Activated gamma-delta T cell treated with anti-CD3 and anti-CD28 coated beads, Interleukin-2, amount 50 U/mL, for 16 hours (primary cell): ENCODE data around the gene CBX5.
A peak's percentile ranks its signal among the peaks of the same experiment; 100 is the strongest.
"Not testable (repeated sequence)": the region's sequence is repeated elsewhere in the genome, so short reads cannot be mapped to it uniquely, and the experiment has no call there.

Source experiments
- DNase-seq: peaks from one replicate; pipeline ENCODE4 v3.0.0-alpha.2; 2020; ENCODE audit warnings: low read depth

Gene CBX5

DNA sequence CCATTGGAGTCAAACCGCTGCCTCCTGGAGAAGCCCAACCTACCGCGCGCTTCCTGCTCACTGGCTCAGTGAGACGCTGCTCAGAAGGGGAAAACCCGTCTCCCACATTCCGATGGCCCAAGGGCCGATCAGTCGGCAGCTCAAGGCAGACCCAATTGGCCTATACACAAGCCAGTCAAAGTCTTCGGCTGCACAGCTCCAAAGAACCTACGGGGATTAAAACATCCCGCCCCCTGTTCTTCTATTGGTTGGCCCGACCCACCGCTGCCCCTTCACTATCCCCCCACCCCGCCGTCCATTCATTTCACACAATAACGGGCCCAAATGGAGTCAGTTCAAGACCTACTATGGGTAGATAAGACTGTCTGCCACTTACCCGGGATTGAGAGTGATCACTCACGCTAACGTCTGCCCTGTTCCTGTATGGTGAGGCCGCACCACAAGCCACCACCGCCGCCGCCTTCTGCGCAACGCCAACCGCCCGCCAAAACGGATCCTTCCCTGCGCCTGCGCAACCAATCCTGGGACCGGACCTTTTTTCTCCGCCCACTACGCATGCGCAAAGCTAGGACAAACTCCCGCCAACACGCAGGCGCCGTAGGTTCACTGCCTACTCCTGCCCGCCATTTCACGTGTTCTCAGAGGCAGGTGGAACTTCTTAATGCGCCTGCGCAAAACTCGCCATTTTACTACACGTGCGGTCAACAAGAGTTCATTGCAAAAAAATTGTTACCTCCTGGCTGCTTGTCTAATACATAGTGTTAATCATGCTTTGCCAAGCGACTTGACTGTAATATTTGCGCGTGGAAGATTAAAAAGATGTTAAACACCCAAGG is at the start of gene CBX5:
TSS of gene CBX5 (minus strand) at position 491 of the 836 bp plus-strand sequence. CDS start 22,472 bp downstream, outside the sequence.
- DNase-seq, result peak; percentile 99

DNA sequence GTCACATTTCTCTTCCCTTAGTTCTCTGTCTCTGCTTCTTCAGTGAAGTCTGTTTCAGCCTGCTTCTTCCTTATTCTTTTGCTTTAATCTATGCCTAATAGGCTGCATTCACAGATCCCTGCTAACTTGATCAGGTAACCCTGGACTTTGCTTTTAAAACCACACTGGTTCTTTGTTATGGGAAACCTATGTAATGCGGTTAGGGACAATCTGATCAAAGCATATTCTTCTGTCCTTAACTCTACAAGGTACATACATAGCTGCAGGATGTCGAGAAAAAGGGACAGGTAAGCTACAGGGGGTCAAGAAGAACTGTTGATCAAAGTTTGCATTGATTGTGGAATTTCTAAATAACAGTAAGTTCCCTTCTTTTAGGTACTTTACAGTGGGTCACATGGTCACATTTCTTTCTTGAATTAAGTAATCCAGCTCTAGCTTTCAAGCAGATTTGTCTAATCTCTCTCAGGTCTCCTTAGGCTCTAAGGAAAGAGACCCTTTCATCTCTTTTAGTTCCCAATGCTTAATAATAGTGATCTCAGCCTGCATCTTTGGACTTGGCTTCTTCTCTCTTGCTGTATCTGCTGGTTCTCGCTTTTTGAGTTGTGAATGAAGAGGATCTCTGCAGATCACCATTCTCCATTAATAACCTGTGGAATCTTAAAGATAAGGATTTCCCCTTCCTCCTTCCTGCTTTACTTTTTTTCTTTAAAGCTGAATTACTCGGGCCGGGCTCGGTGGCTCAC is 48.8 kb upstream of the CBX5 start:
- no peak for DNase-seq

- not testable (repeated sequence) for DNase-seq
These were observed 45.7 kb upstream of the CBX5 start for GRCh38 chr12:54325442-54326109.

DNA sequence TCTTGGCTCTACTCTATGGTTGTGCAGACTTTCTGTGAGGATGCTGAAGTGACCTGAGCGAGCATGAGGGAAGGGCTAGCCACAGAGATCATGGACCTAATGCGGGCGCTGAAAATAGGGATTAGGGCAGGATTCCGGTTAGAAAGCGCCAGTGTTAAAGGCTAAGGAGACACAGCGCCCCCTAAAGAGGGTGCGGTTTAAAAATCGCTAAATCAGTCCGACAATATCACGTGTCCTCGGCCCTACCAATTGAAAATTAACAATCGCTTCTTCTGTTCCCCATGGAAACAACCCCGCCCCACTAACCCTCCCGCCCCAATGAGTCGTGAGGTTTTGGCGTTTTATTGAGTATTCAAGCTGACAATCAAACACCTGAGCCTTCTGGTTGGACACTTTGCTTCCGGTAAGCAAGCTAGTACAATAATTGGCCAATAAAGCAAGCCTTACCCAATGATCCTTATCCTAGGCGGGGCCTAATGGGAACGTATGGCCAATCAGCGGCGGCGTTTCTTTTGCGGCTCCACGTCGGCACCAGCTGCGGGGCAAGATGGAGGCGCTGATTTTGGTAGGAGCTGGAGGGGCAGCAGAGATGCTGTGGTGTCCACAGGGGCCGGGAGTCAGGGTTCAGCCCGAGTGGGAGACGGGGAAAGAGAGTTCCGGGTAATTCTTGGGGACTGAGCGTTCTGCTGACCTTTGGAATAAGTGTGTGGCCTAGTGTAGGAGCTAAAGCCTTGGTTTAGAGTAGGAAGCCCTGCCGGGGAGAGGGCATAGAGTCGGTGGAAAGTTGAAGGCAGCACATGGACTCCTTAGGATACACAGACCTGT is 44.9 kb upstream of the CBX5 start, which contains the start of gene COPZ1:
TSS of gene COPZ1 (plus strand) at position 515 of the 825 bp plus-strand sequence. CDS start at position 548, 33 bp downstream.
- DNase-seq, result peak; percentile 88

GRCh38 chr12:54321363-54321762 is 41.4 kb upstream of the CBX5 start:
- DNase-seq, result no peak

GRCh38 chr12:54312309-54312708 is 32.4 kb upstream of the CBX5 start:
- DNase-seq, result not testable (repeated sequence)

DNA sequence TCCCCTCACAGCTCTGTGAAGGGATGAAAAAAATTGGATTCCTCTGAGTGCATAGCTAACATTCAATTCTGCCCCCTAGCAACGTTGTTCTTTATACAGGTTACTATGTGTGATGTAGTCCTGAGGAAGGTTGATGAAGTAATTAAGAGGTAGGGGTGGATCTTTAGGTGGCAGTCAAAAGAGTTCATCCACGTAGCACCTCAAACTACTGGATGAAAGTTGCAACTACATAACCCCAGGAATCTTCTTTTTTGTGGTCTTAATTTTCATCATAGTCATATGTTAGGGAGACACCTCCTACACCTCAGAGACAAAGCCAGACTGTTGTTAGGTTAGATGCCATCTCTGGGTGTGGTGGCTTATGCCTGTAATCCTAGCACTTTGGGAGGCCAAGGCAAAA is 31.1 kb upstream of the CBX5 start:
- DNase-seq, result no peak

GRCh38 chr12:54306925-54307741 is 27.2 kb upstream of the CBX5 start:
- no peak for DNase-seq

DNA sequence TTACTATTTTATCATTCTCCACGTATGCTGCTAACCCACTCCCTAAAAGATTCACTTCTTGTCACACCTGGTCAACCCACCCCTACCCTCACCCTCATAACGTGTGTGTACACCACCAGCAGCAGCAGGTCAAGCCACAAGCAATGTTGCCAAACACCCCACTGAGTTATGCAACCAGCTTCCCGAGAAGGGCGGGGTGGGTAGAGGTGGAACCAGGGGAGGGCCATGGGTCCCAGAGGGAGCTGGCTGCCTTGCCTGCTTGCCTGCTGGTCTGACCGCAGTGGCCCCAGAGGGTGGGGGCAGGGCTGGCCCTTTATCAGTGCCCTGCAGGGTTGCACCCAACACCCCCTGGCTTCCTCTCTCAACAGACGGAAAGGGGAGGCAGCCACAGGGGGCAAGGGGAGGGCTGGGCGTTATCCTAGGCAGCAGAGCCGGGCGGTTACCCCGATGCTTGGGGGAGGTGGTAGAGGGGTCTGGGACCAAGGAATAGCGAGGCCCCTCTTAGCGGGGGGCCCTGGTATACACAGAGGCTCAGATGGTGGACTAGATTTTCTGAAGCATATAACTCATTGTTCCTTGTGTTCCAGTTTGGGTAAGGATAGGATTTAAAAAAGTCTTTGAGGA is 24.4 kb upstream of the CBX5 start:
- no peak for DNase-seq

- DNase-seq, result no peak
These were observed 23.7 kb upstream of the CBX5 start for GRCh38 chr12:54303640-54304039.

DNA sequence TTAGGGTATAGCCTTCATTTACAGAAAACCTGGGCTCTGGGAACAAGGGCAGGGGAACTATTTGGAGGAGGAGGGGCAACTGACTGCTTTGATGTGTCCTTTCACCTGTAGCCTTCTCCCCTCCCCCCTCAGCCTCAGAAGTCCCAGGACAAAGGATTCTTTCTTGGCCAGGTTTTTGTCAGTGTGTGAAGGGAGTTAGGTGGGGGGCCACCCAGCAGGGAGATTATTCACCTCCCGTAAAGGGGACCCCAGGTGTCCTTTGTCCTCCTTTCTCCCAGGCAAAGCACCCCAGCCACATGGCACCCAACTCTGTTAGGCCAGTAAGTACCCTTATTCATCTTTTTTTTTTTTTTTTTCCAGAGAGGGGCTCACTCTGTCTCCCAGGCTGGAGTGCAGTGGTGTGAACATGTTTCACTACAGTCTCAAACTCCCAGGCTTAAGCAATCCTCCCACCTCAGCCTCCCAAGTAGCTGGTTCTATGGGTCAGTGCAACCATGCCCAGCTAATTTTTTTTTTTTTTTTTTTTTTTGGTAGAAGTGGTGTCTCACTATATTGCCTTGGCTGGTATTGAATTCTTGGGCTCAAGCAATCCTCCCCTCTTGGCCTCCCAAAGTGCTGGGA is 21.6 kb upstream of the CBX5 start:
- DNase-seq, result no peak

GRCh38 chr12:54300732-54301427 is 21.0 kb upstream of the CBX5 start, which contains the start of gene NFE2:
TSS of gene NFE2 (minus strand) at chr12:54301015. CDS start at chr12:54295248, 5,767 bp downstream.
- DNase-seq, result no peak

- DNase-seq, result no peak
These were observed 20.4 kb upstream of the CBX5 start for GRCh38 chr12:54300225-54300731.

GRCh38 chr12:54299515-54300224 is 19.7 kb upstream of the CBX5 start:
- no peak for DNase-seq

DNA sequence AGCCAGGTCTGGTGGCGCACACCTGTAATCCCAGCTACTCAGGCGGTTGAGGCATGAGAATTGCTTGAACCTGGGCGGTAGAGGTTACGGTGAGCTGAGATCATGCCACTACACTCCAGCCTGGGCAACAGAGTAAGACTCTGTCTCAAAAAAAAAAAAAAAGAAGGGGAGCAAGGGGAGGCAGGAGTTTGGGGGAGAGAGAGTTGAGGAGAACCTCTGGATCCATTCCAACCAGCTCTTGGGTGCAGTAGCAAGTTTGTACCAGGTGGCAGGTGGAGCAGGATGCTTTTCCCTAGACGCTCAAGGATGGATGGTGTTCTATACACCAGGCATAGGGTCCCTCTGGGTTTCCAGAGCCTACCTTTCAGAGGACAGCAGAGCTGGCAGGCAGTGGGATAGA is 19.0 kb upstream of the CBX5 start:
- DNase-seq, result no peak

DNA sequence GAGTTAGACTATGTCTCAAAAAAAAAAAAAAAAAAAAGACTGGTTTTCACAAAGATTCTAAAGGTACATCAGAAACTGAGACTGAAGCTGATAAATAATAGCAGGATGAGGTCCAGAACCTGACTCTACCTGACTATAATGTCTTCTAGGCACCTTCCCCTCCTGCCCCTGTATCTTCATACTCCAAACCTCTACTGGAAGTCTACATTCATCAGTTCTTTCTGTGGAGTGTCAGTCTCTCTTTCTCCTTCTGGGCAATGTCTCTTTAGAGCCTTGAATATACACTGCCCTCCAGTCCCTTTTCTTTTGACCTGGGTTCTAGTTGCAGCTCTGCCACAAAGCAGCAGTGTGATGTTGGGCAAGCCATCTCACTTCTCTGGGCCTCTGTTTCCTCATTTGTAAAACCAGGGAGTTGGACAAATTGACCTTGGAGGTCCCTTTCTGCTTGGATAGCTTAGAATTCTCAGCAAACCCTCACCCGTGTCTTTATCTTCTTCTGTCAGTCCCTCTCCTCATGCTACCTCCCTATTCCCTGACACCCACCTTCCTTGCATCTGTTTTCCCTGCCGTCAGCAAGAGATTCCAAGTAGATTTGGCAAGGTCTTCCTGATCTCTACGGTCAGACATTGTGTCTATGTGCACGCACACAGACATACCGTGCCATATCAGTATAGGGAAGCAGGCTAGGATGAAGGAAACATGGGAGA is 16.6 kb upstream of the CBX5 start:
- DNase-seq, result no peak

DNA sequence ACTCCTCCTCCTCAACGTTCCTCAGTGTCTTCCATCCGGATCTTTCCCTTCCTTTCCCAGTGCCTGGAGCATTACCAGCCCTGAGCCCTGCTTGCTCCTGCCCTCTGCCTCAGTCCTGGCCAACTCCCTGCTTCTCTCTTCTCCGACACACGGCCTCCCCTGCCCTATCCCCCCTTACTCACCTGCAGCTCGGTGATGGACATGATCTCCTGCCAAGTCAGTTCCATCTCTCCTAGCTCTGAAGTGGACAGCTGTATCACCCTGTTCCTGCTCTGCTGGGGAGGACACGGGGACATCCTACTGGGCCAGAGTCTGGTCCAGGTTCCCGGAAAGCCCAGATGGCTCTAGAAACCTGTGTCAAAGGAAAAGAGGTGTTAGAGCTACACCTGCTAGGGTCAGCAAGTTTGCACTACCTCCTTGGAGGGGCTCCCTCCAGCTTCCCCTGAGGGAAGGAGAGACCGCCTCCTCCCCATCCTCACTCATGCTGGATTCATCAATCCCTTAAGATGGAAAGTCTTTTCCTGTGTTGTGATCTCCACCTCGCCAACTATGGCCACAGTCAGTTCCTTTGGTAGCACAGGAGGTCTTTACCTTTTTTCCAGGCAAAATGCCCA is 15.1 kb upstream of the CBX5 start:
- DNase-seq, result no peak
